Right kidney (tissue), 1 donor: ENCODE data around the gene ADGRB2.

Experiments
- DNase-seq: peaks from one replicate; pipeline ENCODE4 v3.0.0-alpha.2; 2016

Gene ADGRB2

GRCh38 chr1:31795096-31795675, 31.0 kb upstream of the ADGRB2 start:
- no peak for DNase-seq

GRCh38 chr1:31793586-31794285, 29.6 kb upstream of the ADGRB2 start:
- DNase-seq = no peak

- DNase-seq = no peak
Observed at GRCh38 chr1:31793086-31793485, 28.9 kb upstream of the ADGRB2 start.

GRCh38 chr1:31792541-31792940, 28.4 kb upstream of the ADGRB2 start:
- DNase-seq = no peak

GRCh38 chr1:31792116-31792515, 28.0 kb upstream of the ADGRB2 start:
- DNase-seq = no peak

- no peak for DNase-seq
Observed at GRCh38 chr1:31791131-31791858, 27.2 kb upstream of the ADGRB2 start.

- no peak for DNase-seq
Observed at GRCh38 chr1:31790641-31791091, 26.5 kb upstream of the ADGRB2 start.

GRCh38 chr1:31790140-31790539, 26.0 kb upstream of the ADGRB2 start:
- DNase-seq = no peak

GRCh38 chr1:31789259-31790065, 25.3 kb upstream of the ADGRB2 start:
- DNase-seq = peak; percentile 76

GRCh38 chr1:31788825-31789256, 24.7 kb upstream of the ADGRB2 start:
- peak; percentile 77 for DNase-seq

- DNase-seq = peak; percentile 86
Observed at GRCh38 chr1:31788138-31788824, 24.1 kb upstream of the ADGRB2 start.

- DNase-seq = no peak
Observed at GRCh38 chr1:31787786-31788137, 23.6 kb upstream of the ADGRB2 start.

- no peak for DNase-seq
Observed at GRCh38 chr1:31787261-31787660, 23.1 kb upstream of the ADGRB2 start.

- no peak for DNase-seq
Observed at GRCh38 chr1:31786366-31787060, 22.4 kb upstream of the ADGRB2 start.

- no peak for DNase-seq
Observed at GRCh38 chr1:31785947-31786290, 21.8 kb upstream of the ADGRB2 start.

- no peak for DNase-seq
Observed at GRCh38 chr1:31785020-31785946, 21.1 kb upstream of the ADGRB2 start.

- DNase-seq = no peak
Observed at GRCh38 chr1:31784356-31785019, 20.3 kb upstream of the ADGRB2 start.

- DNase-seq = no peak
Observed at GRCh38 chr1:31783846-31784245, 19.7 kb upstream of the ADGRB2 start.
